ENCODE results near the gene NEU1. TPM values are rescaled to one million over a fixed set of nuclear protein-coding genes. Genes with fewer than 3 reads are reported as not detected.

Gene NEU1
- total RNA-seq (2021; ENCODE audit: unreplicated experiment), result 15.1 TPM
- 21.8 and 23.0 TPM in 2 replicates for polyA plus RNA-seq (2012)
- Bru-seq, nascent RNA, result percentile 52 among the genes with signal in this experiment
- BruChase-seq, experiment 1, labeled RNA remaining after a 6-hour chase, result percentile 85 among the genes with signal in this experiment
- BruChase-seq, experiment 2, labeled RNA remaining after a 2-hour chase, result percentile 69 among the genes with signal in this experiment
- long read RNA-seq, transcript NEU1-206 (6 exons, 2,045 nt), result major isoform, 29 of 42 reads
- long read RNA-seq, partial matches to known transcripts, result 8 of 42 reads
- long read RNA-seq, other reads (novel, unspliced or antisense), result 5 of 42 reads

DNA sequence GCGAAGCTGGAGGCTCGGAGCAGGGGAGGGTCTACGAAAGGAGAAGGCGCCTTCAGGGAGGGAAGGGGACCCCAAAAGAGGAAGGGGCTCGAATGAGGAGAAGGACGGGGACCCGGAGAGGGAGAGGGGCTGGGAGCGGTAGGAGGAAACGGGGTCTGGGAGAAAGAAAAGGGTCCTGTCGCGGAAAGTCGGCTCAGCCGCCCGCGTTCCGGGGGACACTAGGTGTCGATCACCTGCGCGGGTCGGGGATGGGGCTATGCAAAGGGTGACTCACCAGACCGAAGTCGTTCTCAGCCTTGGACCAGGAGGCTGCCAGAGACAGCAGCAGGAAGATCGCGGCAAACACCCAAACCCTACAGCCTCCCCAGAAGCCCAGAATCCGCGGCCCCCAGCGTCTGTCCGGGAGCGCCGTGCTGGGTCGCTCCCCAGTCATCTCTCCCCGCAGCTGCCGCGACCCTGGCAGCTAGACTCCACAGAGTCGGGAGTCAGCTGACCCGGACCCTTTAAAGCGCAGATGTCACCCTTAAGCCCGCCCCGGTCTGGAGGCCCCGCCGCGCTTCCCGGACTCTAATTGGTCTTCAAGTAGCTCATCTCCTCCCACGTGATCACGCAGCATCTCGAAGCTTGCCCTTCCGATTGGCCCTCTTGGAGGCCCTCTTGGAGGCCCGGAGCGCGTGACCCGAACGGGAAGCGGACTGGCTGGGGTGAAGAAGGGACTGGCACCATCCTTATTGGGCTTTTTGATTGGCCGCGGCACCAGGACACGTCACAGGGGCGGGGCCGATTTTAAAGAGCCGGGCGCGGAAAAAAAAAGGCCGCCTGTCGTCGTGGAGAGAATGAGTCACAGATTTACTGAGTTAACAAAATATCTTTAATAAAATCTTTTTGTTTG, at the start of gene NEU1:
TSS of gene NEU1 (minus strand) at position 478 of the 892 bp plus-strand sequence. CDS start at position 433, 45 bp downstream.
- H3K36me3 ChIP-seq (ENCODE audit: control insufficient read depth in 1 of 2, insufficient read depth in 2 of 2, low read length in 2 of 2), result no peaks in the 10 kb centered on the region
- H3K27me3 ChIP-seq (ENCODE audit: insufficient read depth, low read length), result no peaks in the 10 kb centered on the region
- H3K9me3 ChIP-seq (ENCODE audit: control insufficient read depth in 1 of 2, insufficient read depth in 1 of 2, low read depth in 1 of 2, low read length in 2 of 2), result no peaks in the 10 kb centered on the region
- H3K4me1 ChIP-seq (ENCODE audit: control insufficient read depth in 1 of 2, insufficient read depth in 2 of 2, low read length in 2 of 2), result peaks cover 0 to 31% of the 10 kb centered on the region in 2 experiments; a peak in 3 of 4 replicates
- H2AFZ ChIP-seq (ENCODE audit: low read depth, low read length, poor library complexity, severe bottlenecking), result no peak within 1 kb of the TSS
- ChIA-PET POLR2A (interaction anchor here (0.6 to 2.0 kb wide), 28 partner anchors 10 to 334 kb away, joined by 3 to 17 read pairs (median 4); partner anchors contain the start of genes ATP6V1G2, DXO, HSPA1B and LSM2), RAD21 (ENCODE audit: low non-redundant PET in 1 of 2, low total read pairs in 2 of 2, uncharacterized antibody in 2 of 2, unreplicated experiment in 2 of 2) (interaction anchor here in 1 of 2 experiments (0.9 kb wide), 1 partner anchor 90 kb away, joined by 4 read pairs; no protein-coding TSS in a partner anchor), CTCF (interaction anchor here (0.6 to 1.2 kb wide), 8 partner anchors 36 to 172 kb away, joined by 3 to 5 read pairs (median 3); partner anchors contain the start of gene LSM2)
- peak within 1 kb of the TSS; percentile 70 for H3K9ac ChIP-seq (ENCODE audit: low read length)
- DNase-seq (ENCODE audit: low read depth, low spot score) (peak; percentile 100), ATAC-seq (peak; percentile 96)
- H4K20me1 ChIP-seq (ENCODE audit: insufficient read depth), result no peaks in the 10 kb centered on the region
- no peaks in the 10 kb centered on the region for H3K79me2 ChIP-seq (ENCODE audit: insufficient read depth, low read length)
- peak within 1 kb of the TSS; percentile 95 for H3K4me2 ChIP-seq (ENCODE audit: low read length)
- BruUV-seq (replicated peaks), result no TSS peak
- intact Hi-C loops (cut with micrococcal nuclease), result loop anchor here (1.0 to 2.0 kb wide), 2 partner anchors 28 to 85 kb away; partner anchors contain the start of gene VWA7
- H3K9me2 ChIP-seq (ENCODE audit: insufficient read depth), result no peaks in the 10 kb centered on the region
- H3K4me3 ChIP-seq (replicated peaks in 1 of 2; ENCODE audit: low read depth in 1 of 2, low read length in 2 of 2), result peak within 1 kb of the TSS; percentile 78 to 79
- peak within 1 kb of the TSS; percentile 41 for H3K27ac ChIP-seq (ENCODE audit: low read depth, low read length)
- TF ChIP-seq, protein P1, sequence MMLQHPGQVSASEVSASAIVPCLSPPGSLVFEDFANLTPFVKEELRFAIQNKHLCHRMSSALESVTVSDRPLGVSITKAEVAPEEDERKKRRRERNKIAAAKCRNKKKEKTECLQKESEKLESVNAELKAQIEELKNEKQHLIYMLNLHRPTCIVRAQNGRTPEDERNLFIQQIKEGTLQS (IDR thresholded peaks at IDR 0.05), result no peak
- TF ChIP-seq, protein P2, sequence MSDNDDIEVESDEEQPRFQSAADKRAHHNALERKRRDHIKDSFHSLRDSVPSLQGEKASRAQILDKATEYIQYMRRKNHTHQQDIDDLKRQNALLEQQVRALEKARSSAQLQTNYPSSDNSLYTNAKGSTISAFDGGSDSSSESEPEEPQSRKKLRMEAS (IDR thresholded peaks at IDR 0.05), result peak; percentile 86
- TF ChIP-seq CBX3 (IDR thresholded peaks at IDR 0.05; ENCODE audit: low read depth) (no peak), POLR2AphosphoS5 (IDR thresholded peaks at IDR 0.05; ENCODE audit: low read depth, low read length) (peak; percentile 92), JUND (IDR thresholded peaks at IDR 0.05) (peak; percentile 22; the same call in 1 of the 2 replicates), ELF1 (IDR thresholded peaks at IDR 0.05; ENCODE audit: borderline replicate concordance, low read depth) (no peak; the same call in 1 of the 2 replicates), CEBPB (IDR thresholded peaks at IDR 0.05; ENCODE audit: low read depth) (no peak), SRF (IDR thresholded peaks at IDR 0.05; ENCODE audit: low read depth) (no peak), ZNF274 (IDR thresholded peaks at IDR 0.05; ENCODE audit: low read depth, low read length) (no peak), SP1 (IDR thresholded peaks at IDR 0.05; ENCODE audit: low read depth) (peak; percentile 97), SIN3A (IDR thresholded peaks at IDR 0.05; ENCODE audit: low read depth) (peak; percentile 83), YY1 (IDR thresholded peaks at IDR 0.05; ENCODE audit: extremely low read depth, insufficient replicate concordance, low read depth, low read length) (no peak), EGR1 (IDR thresholded peaks at IDR 0.05; ENCODE audit: low read depth) (no peak), POLR2A (IDR thresholded peaks at IDR 0.05; ENCODE audit: borderline replicate concordance, extremely low read depth, insufficient read depth, insufficient read length) (peak; percentile 83), EZH2 (IDR thresholded peaks at IDR 0.05) (no peak)
- TF ChIP-seq, protein P3, sequence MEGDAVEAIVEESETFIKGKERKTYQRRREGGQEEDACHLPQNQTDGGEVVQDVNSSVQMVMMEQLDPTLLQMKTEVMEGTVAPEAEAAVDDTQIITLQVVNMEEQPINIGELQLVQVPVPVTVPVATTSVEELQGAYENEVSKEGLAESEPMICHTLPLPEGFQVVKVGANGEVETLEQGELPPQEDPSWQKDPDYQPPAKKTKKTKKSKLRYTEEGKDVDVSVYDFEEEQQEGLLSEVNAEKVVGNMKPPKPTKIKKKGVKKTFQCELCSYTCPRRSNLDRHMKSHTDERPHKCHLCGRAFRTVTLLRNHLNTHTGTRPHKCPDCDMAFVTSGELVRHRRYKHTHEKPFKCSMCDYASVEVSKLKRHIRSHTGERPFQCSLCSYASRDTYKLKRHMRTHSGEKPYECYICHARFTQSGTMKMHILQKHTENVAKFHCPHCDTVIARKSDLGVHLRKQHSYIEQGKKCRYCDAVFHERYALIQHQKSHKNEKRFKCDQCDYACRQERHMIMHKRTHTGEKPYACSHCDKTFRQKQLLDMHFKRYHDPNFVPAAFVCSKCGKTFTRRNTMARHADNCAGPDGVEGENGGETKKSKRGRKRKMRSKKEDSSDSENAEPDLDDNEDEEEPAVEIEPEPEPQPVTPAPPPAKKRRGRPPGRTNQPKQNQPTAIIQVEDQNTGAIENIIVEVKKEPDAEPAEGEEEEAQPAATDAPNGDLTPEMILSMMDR (IDR thresholded peaks at IDR 0.05 in 2 of 3, conservative IDR thresholded peaks at IDR 0.05 in 1 of 3; ENCODE audit: borderline replicate concordance in 1 of 3, insufficient read depth in 1 of 3, low read depth in 2 of 3, low read length in 2 of 3), result no peak
- TF ChIP-seq, protein P4, sequence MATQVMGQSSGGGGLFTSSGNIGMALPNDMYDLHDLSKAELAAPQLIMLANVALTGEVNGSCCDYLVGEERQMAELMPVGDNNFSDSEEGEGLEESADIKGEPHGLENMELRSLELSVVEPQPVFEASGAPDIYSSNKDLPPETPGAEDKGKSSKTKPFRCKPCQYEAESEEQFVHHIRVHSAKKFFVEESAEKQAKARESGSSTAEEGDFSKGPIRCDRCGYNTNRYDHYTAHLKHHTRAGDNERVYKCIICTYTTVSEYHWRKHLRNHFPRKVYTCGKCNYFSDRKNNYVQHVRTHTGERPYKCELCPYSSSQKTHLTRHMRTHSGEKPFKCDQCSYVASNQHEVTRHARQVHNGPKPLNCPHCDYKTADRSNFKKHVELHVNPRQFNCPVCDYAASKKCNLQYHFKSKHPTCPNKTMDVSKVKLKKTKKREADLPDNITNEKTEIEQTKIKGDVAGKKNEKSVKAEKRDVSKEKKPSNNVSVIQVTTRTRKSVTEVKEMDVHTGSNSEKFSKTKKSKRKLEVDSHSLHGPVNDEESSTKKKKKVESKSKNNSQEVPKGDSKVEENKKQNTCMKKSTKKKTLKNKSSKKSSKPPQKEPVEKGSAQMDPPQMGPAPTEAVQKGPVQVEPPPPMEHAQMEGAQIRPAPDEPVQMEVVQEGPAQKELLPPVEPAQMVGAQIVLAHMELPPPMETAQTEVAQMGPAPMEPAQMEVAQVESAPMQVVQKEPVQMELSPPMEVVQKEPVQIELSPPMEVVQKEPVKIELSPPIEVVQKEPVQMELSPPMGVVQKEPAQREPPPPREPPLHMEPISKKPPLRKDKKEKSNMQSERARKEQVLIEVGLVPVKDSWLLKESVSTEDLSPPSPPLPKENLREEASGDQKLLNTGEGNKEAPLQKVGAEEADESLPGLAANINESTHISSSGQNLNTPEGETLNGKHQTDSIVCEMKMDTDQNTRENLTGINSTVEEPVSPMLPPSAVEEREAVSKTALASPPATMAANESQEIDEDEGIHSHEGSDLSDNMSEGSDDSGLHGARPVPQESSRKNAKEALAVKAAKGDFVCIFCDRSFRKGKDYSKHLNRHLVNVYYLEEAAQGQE (IDR thresholded peaks at IDR 0.05; ENCODE audit: low read depth), result no peak

Data from HCT116 (cell line).